ENCODE data around the gene C18orf63. TPM values are rescaled to one million over a fixed set of nuclear protein-coding genes. Genes with fewer than 3 reads are reported as not detected.
"Not testable (repeated sequence)": the region's sequence is repeated elsewhere in the genome, so short reads cannot be mapped to it uniquely, and the experiment has no call there.

Gene C18orf63
- total RNA-seq, 2 donors from 2014 or later = not detected

DNA sequence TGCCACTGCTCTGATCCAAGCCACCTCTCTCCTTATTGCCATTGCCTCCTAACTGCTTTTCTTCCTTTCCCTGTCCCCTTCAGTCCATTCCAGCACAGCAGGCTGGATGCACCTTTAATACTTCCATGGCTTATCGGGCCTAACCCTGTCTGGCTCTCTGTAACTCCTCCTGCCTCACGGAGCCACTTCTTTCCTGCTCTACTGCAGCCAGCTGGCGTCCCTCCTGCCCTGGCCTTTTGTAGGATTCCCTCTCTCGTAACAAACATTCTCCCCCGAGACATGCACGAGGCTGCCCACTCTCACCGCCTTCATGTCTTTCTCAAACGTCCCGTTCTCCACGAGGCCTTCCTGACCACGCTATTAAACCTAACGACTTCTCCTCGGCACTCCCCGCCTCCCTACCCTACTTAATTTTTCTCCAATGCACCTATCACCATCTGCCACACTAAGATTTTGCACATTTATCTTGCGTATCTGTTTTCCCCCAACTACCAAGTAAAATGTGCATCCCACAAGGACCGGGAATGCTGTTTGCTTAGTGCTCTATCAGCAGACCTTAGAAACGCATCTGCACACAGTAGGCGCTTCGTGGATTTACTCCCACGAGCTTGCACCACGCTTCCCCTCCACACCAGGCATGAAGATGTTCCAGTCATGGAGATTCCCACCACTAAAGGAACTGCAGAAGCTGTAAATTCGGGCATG, 728 bp upstream of the C18orf63 start:
- DNase-seq (no peak), ATAC-seq (no peak)
- intact Hi-C loops (cut with DNase I) = no loop called here

DNA sequence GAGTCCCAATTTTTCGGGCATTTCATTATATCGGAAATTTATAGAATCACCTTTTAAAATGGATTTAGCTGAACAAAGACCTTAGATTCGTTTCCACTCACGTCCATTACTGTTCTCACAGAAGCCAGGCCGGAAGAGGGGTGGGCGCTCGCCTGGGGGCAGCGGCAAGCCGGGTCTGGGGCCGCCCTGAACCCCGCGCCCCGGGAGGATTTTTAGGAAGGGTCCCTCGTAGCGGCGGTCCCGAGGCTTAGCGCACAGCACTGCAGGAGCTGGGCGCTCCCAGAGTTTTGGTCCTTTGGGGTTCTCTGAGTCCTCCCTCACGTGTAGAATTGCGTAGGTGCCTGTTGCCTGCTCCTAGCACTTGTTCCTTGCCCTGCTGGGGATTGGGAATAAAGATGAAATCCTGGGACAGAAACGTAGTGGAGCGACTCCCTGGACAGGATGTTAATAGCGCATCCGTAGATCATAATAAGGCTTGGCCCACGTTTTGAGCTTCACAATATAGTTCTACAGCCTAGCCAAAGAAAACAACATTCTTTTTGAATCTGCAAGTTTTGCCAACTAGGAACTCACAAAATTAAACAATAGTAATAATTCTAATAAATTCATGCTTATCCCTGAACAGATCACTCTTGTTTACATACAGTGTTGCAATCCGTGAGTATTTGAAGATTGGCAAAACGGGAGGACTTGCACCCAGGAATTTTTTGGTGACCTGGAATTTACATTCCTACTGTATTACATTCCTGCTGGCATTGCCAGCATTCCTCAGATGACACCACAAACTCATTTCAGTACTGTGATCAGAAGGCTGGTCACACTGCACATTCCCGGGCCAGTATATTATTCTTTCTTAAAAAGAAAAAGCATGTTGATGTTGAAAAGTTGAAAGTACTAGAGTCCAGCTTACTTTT, 875 bp downstream of the C18orf63 start:
- no peak for ATAC-seq
- intact Hi-C loops (cut with DNase I) = no loop called here

GRCh38 chr18:74326231-74326630, 10.6 kb downstream of the C18orf63 start:
- intact Hi-C loops (cut with DNase I) = no loop called here
- DNase-seq (no peak), ATAC-seq (no peak)

More for the DNA sequence above, 875 bp downstream of the C18orf63 start:
- no peak for DNase-seq

- intact Hi-C loops (cut with DNase I); DNase-seq: not testable (repeated sequence)
Measured at GRCh38 chr18:74326791-74327190, 11.2 kb downstream of the C18orf63 start.

GRCh38 chr18:74328206-74328605, 12.6 kb downstream of the C18orf63 start:
- ATAC-seq (no peak), DNase-seq (no peak)
- intact Hi-C loops (cut with DNase I) = no loop called here

More at GRCh38 chr18:74326791-74327190, 11.2 kb downstream of the C18orf63 start:
- ATAC-seq = not testable (repeated sequence)

- no peak for ATAC-seq
- no peak for DNase-seq
- intact Hi-C loops (cut with DNase I) = loop anchor here (5.0 to 10.0 kb wide), 3 partner anchors 87 to 1565 kb away; no protein-coding TSS in a partner anchor
Measured at GRCh38 chr18:74329688-74330205, 14.1 kb downstream of the C18orf63 start.

DNA sequence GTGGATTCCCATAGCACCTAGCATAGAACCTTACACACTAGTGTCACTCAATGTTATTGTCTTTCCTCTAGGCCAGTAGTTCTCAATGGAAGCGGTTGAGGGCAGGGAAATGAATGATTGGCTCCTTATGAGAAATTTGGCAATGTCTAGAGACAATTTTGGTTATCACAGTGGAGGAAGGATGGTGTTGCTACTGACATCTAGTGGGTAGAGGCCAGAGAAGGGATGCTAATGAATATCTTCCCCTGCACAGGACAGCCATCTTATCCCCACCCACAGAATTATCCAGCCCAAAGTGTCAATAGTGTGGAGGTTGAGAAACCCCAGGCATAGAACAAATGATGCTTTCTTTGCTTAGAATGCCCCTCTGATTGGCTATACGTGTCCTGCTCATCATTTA, 15.8 kb downstream of the C18orf63 start:
- ATAC-seq (peak; percentile 72 to 77), DNase-seq (no peak)
- intact Hi-C loops (cut with DNase I) = loop anchor here (5.0 to 10.0 kb wide), 3 partner anchors 89 to 1567 kb away; no protein-coding TSS in a partner anchor

DNA sequence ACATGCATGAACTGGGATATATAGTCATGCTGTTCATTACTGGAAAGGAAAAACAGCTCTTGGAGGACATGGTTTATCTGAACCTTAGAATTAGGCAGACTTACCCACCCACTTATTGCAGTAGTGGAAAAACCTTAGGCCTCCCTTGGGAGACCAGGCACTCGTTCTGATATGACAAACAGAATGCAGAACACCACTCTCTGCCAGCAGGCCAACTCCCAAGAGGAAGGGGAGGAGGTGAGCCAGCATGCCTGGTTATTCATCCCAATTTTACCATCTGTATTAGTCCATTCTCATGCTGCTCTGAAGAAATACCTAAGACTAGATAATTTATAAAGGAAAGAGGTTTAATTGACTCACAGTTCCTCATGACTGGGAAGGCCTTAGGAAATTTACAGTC, 17.5 kb downstream of the C18orf63 start:
- DNase-seq = no peak
- ATAC-seq = no peak

GRCh38 chr18:74334242-74334893, 18.7 kb downstream of the C18orf63 start:
- DNase-seq (no peak), ATAC-seq (no peak)
- intact Hi-C loops (cut with DNase I) = loop anchor here (5.0 to 10.0 kb wide), 3 partner anchors 92 to 1570 kb away; no protein-coding TSS in a partner anchor

More for the DNA sequence above, 17.5 kb downstream of the C18orf63 start:
- intact Hi-C loops (cut with DNase I) = loop anchor here (5.0 to 10.0 kb wide), 3 partner anchors 91 to 1568 kb away; no protein-coding TSS in a partner anchor

DNA sequence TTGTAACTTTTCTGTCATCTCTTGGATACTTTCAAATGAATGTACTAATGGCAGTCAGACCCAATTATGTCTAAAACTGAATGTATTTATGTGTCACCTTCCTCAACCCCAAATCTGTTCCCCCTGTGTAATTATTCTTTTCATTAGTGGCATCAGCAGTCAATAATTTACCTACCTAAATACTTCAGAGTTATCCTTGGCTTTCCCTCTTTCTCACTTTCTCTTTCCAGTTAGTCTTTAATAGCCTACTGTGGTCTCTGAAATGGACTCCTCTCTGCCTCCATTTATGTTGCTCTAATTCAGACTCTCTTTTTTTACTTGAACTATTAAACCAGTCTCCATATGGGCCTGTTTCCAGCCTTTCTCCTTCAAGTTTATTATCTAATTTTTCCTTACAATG, 21.0 kb downstream of the C18orf63 start:
- intact Hi-C loops (cut with DNase I) = loop anchor here in 1 of 2 donors (10.0 kb wide), 1 partner anchor 1572 kb away; no protein-coding TSS in a partner anchor
- ATAC-seq = no peak
- no peak for DNase-seq

DNA sequence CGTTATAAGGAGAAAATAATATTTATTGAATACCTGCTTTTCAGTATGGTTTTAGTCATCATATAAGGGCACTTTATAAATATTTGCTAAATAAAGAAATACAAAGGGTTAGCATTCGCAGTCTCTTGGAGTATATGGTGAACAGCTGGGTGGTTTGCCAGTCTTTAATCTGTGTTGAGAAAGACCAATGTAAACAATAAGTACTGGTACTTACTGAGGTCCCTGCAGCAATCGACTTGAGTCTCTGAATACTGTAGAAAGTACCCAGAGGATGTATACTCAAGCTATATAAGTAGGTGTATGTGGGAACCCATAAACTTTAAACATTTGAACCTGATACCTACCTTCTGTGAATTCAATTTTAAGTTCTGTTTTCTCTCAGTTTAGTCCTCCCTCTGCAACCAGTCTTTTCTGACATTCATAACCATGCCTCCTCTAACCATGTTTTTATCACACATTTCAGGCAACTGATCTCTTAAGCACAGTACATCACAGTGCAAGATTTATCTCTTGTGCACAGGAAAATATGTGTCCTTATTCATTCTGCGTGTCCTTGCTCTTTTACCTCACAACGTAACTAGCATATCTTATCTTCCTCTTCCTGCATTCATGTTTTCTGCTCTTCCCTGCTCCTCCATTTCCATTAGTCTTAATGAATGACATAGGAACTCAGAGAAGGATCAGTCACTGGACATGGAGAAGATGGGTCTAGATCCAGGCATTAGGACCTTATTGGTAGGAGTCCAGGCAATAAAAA, 21.7 kb downstream of the C18orf63 start:
- ATAC-seq (no peak), DNase-seq (no peak)
- intact Hi-C loops (cut with DNase I) = loop anchor here in 1 of 2 donors (10.0 kb wide), 1 partner anchor 1573 kb away; no protein-coding TSS in a partner anchor

DNA sequence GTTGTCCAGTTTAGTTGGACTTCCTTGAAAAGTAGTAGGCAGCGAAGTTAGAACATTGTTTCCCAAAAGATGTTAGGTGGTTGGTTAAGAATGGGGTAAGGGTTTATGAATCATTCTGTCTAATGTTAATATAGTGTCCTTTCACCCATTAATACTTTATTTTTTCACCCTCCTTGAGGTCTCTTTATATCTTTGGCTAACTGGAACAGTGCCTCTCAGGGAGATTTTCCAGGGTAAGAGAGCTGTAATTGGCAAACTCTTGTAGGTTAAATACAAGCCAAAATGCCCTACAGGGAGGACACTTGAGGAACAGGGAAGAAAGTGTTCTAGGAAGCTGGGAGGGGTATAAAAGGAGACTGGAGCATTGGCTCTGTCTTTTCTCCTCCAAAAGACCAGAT, 22.3 kb downstream of the C18orf63 start:
- ATAC-seq (no peak), DNase-seq (no peak)
- intact Hi-C loops (cut with DNase I) = loop anchor here in 1 of 2 donors (10.0 kb wide), 1 partner anchor 1573 kb away; no protein-coding TSS in a partner anchor

- ATAC-seq = no peak
- intact Hi-C loops (cut with DNase I) = loop anchor here (2.0 to 5.0 kb wide), 3 partner anchors 100 to 150 kb away; no protein-coding TSS in a partner anchor
- no peak for DNase-seq
Measured at GRCh38 chr18:74342416-74343043, 26.9 kb downstream of the C18orf63 start.

GRCh38 chr18:74346206-74346605, 30.6 kb downstream of the C18orf63 start:
- intact Hi-C loops (cut with DNase I) = no loop called here
- no peak for ATAC-seq

DNA sequence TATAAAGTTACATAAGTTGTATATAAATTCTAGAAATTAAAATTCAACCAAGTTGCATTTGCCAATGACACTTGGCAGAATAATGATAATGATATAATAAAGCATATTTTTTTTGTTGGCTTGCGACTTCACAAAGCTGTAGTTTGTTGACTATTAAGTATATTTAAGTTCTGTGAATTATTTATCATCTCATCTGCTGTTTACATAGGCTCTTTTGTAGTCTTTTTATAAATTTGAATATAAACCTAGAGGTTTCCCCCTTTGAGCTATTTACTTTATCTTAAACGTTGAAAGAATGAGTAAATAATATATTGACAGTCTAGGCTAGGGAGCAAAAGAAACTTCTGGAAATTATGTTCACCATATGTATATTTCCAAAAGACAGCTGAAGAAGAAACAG, 32.9 kb downstream of the C18orf63 start:
- intact Hi-C loops (cut with DNase I) = no loop called here
- no peak for ATAC-seq
- no peak for DNase-seq

More at GRCh38 chr18:74346206-74346605, 30.6 kb downstream of the C18orf63 start:
- no peak for DNase-seq

GRCh38 chr18:74351354-74351753, 35.7 kb downstream of the C18orf63 start:
- DNase-seq = no peak
- ATAC-seq = peak; percentile 38 to 39
- intact Hi-C loops (cut with DNase I) = loop anchor here in 1 of 2 donors (5.0 to 10.0 kb wide), 2 partner anchors 141 to 203 kb away; no protein-coding TSS in a partner anchor

GRCh38 chr18:74353169-74353775, 37.6 kb downstream of the C18orf63 start:
- ATAC-seq (peak; percentile 91 to 93), DNase-seq (peak; percentile 62)
- intact Hi-C loops (cut with DNase I) = loop anchor here (1.0 to 10.0 kb wide), 4 partner anchors 123 to 202 kb away; no protein-coding TSS in a partner anchor

Data from left cardiac atrium (tissue), 4 donors.